Thyroid gland (tissue), 4 donors: ENCODE data around the gene NR2F1-AS1. TPM values are rescaled to one million over a fixed set of nuclear protein-coding genes. Genes with fewer than 3 reads are reported as not detected.
A peak's percentile ranks its signal among the peaks of the same experiment; 100 is the strongest.

ENCODE experiments used
- DNase-seq, 2 donors: peaks; one replicate each; pipeline ENCODE4 v3.0.0-alpha.2; 2019
- H3K27ac ChIP-seq, 3 donors: fragments of 200-600 bp; sonication (generic); 1 replicate in 2 of 3; 2 replicates in 1 of 3; pipeline ENCODE4 v1.5.1; 2016 to 2019; ENCODE audit warnings: mild to moderate bottlenecking in 1 of 3, moderate library complexity in 1 of 3
- H3K27me3 ChIP-seq: fragments of 200-600 bp; sonication (generic); one replicate; pipeline ENCODE4 v1.5.1; 2019
- H3K36me3 ChIP-seq, 2 donors: fragments of 200-600 bp; sonication (generic); one replicate each; pipeline ENCODE4 v1.5.1; 2016 to 2019
- H3K4me1 ChIP-seq, 2 donors: fragments of 200-600 bp; sonication (generic); one replicate each; pipeline ENCODE4 v1.5.1; 2017 to 2019
- H3K4me3 ChIP-seq, 3 donors: fragments of 200-600 bp; sonication (generic); replicated peaks in 1 of 3; 1 replicate in 2 of 3; 2 replicates in 1 of 3; pipeline ENCODE4 v1.5.1; 2016; ENCODE audit warnings: mild to moderate bottlenecking in 1 of 3
- H3K9me3 ChIP-seq: fragments of 200-600 bp; sonication (generic); one replicate; pipeline ENCODE4 v1.5.1; 2017
- CTCF ChIP-seq, 6 experiments: fragments of 200-600 bp in 3 of 6; fragments of 450-650 bp in 3 of 6; sonication (generic) in 3 of 6; IDR thresholded peaks; one replicate each; pipeline ENCODE4 v1.5.1; 2016 to 2019; ENCODE audit warnings: antibody characterized with exemption in 6 of 6, mild to moderate bottlenecking in 2 of 6, inconsistent platforms in 1 of 6, moderate library complexity in 1 of 6
- POLR2A ChIP-seq, 2 donors: fragments of 450-650 bp; IDR thresholded peaks; one replicate each; pipeline ENCODE4 v1.6.1; 2017; ENCODE audit warnings: antibody characterized with exemption in 2 of 2, mild to moderate bottlenecking in 2 of 2, moderate library complexity in 1 of 2
- WGBS, 2 donors: methylation state at CpG; one replicate each; pipeline ENCODE4 v1.1.5; 2017; 5-methylcytosine and 5-hydroxymethylcytosine counted together
- intact Hi-C: fragments of 100-400 bp; cut with DNase I; formaldehyde crosslinking; loops from one replicate; pipeline ENCODE4 v1.15.1; 2023
- total RNA-seq, 4 donors: library from RNA; depleted of rRNA; stranded (reverse); fragments of >200 nt; gene quantifications; one replicate each; pipeline ENCODE4 v1.2.3, GENCODE V29; 2016

NR2F1-AS1 gene
- total RNA-seq, 4 donors from 2014 or later, result 4.1 to 13.8 (median 10.1) TPM

GRCh38 chr5:93583439-93583767 is 2.4 kb upstream of the NR2F1-AS1 start:
- H3K27ac ChIP-seq, result peak overlapping the region; percentile 48 to 71 (median 60)
- H3K4me3 ChIP-seq, result peak overlapping the region in 2 of 3 donors; percentile 41 to 45
- no peak for DNase-seq
- no peaks in the 10 kb centered on the region for H3K36me3 ChIP-seq
- H3K9me3 ChIP-seq, result no peaks in the 10 kb centered on the region
- WGBS, 2 donors, result 7 to 8% methylated on average over 4 of the region's 4 CpGs
- intact Hi-C loops, result loop anchor here (10.0 kb wide), 1 partner anchor 331 kb away; no protein-coding TSS in a partner anchor
- peaks cover 23 to 26% of the 10 kb centered on the region in 2 donors for H3K4me1 ChIP-seq
- TF ChIP-seq CTCF (IDR thresholded peaks at IDR 0.05), result no peak
- no peak for TF ChIP-seq POLR2A (IDR thresholded peaks at IDR 0.05)
- H3K27me3 ChIP-seq, result peaks cover 25% of the 10 kb centered on the region

GRCh38 chr5:93582677-93583438 is 1.8 kb upstream of the NR2F1-AS1 start, which contains the start of gene NR2F1:
NR2F1 (plus strand) TSS chr5:93583222; CDS start chr5:93585024, 1,802 bp downstream.
- peaks cover 23% of the 10 kb centered on the region for H3K27me3 ChIP-seq
- peak within 1 kb of the TSS in 2 of 3 donors; percentile 41 to 45 for H3K4me3 ChIP-seq
- DNase-seq, result peak in 1 of 2 donors; percentile 50
- H3K9me3 ChIP-seq, result no peaks in the 10 kb centered on the region
- TF ChIP-seq POLR2A (IDR thresholded peaks at IDR 0.05), result peak in 1 of 2 donors; percentile 27
- TF ChIP-seq CTCF (IDR thresholded peaks at IDR 0.05), result peak in 5 of 6 experiments; percentile 28 to 76 (median 39)
- peak within 1 kb of the TSS; percentile 48 to 71 (median 60) for H3K27ac ChIP-seq
- whole genome bisulfite sequencing, 2 donors, result 5% methylated on average over 20 to 21 of the region's 21 CpGs
- peaks cover 23 to 26% of the 10 kb centered on the region in 2 donors for H3K4me1 ChIP-seq
- H3K36me3 ChIP-seq, result no peaks in the 10 kb centered on the region
- intact Hi-C loops, result loop anchor here (10.0 kb wide), 1 partner anchor 332 kb away; no protein-coding TSS in a partner anchor

DNA sequence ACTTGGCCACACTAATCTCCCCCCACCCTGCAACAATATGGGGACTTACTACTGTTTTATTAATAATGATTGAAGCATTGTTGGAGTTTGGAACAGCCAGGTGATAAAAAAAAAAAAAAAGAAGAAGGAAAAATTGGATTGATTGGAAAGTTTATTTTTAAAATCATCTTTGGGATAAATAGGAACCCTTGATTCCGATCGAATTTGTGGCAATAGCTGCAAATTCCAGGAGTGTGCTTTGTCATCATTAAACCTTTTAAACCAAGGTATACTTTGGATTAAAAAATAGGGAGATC is 1.1 kb upstream of the NR2F1-AS1 start:
- Histone ChIP-seq H3K27ac (no peak overlapping the region), H3K36me3 (no peaks in the 10 kb centered on the region), H3K4me1 (peaks cover 23 to 26% of the 10 kb centered on the region in 2 donors), H3K27me3 (peaks cover 15% of the 10 kb centered on the region), H3K4me3 (no peak overlapping the region), H3K9me3 (no peaks in the 10 kb centered on the region)
- DNase-seq, result no peak
- intact Hi-C loops, result loop anchor here (10.0 kb wide), 1 partner anchor 333 kb away; no protein-coding TSS in a partner anchor
- WGBS, 2 donors, result 2 to 8% methylated on average over 2 of the region's 2 CpGs
- TF ChIP-seq POLR2A (IDR thresholded peaks at IDR 0.05) (no peak), CTCF (IDR thresholded peaks at IDR 0.05) (no peak)

GRCh38 chr5:93580063-93580926 is 724 bp downstream of the NR2F1-AS1 start:
- H3K9me3 ChIP-seq, result no peaks in the 10 kb centered on the region
- H3K27ac ChIP-seq, result peak overlapping the region; percentile 57 to 78 (median 71)
- WGBS, 2 donors, result 3 to 4% methylated on average over 35 to 54 of the region's 73 CpGs
- DNase-seq, result peak; percentile 47 to 49
- H3K4me3 ChIP-seq, result peak overlapping the region; percentile 41 to 61 (median 48)
- TF ChIP-seq POLR2A (IDR thresholded peaks at IDR 0.05) (no peak), CTCF (IDR thresholded peaks at IDR 0.05) (no peak)
- H3K36me3 ChIP-seq, result no peaks in the 10 kb centered on the region
- H3K4me1 ChIP-seq, result peaks cover 23 to 24% of the 10 kb centered on the region in 2 donors
- intact Hi-C loops, result loop anchor here (10.0 kb wide), 1 partner anchor 335 kb away; no protein-coding TSS in a partner anchor
- peaks cover under 1% of the 10 kb centered on the region for H3K27me3 ChIP-seq
